ENCODE data around the gene ACMSD.

DNA sequence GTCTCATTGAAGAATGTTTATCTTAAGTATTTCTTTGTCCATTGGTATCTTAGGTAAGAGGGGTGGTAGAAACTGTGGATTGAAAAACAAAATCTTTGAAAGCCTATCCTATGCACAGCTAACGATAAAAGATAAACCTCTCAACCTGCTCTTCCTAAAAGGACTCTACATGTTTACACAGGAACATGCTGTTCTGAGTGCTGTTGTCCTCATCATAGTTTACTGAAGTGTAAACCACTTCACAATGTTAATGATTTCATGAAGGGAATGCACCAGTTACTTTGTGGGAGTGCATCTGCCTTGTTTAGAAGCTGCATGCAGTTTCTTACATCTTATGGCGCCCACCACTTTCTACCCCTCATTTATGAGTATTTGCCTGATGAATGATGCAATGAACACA, 1.2 kb downstream of the ACMSD start:
- TF ChIP-seq, protein P1, sequence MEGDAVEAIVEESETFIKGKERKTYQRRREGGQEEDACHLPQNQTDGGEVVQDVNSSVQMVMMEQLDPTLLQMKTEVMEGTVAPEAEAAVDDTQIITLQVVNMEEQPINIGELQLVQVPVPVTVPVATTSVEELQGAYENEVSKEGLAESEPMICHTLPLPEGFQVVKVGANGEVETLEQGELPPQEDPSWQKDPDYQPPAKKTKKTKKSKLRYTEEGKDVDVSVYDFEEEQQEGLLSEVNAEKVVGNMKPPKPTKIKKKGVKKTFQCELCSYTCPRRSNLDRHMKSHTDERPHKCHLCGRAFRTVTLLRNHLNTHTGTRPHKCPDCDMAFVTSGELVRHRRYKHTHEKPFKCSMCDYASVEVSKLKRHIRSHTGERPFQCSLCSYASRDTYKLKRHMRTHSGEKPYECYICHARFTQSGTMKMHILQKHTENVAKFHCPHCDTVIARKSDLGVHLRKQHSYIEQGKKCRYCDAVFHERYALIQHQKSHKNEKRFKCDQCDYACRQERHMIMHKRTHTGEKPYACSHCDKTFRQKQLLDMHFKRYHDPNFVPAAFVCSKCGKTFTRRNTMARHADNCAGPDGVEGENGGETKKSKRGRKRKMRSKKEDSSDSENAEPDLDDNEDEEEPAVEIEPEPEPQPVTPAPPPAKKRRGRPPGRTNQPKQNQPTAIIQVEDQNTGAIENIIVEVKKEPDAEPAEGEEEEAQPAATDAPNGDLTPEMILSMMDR (IDR thresholded peaks at IDR 0.05), result no peak
- no peak for TF ChIP-seq POLR2A (IDR thresholded peaks at IDR 0.05; ENCODE audit: low read depth)
- TF ChIP-seq EP300 (IDR thresholded peaks at IDR 0.05), result no peak

Measured in esophagus muscularis mucosa (tissue), 4 donors.